DND-41 (cell line): ENCODE data around the gene KRT12.

Experiments used
- EZH2 ChIP-seq: IDR thresholded peaks from 3 replicates; pipeline ENCODE4 v1.6.1; 2012; ENCODE audit warnings: borderline replicate concordance, low read depth, mild to moderate bottlenecking, moderate library complexity, low read length, inconsistent platforms; ENCODE audit not compliant: severe bottlenecking
- TF ChIP-seq, protein P1 (sequence below): IDR thresholded peaks from 2 replicates; pipeline ENCODE4 v1.5.1; 2012; ENCODE audit warnings: borderline replicate concordance, low read length, moderate library complexity, mild to moderate bottlenecking; ENCODE audit not compliant: poor library complexity, severe bottlenecking; ENCODE audit errors: extremely low read depth

GRCh38 chr17:40870136-40870535 lies 3.1 kb upstream of the KRT12 start:
- TF ChIP-seq EZH2, result no peak
- TF ChIP-seq, protein P1, sequence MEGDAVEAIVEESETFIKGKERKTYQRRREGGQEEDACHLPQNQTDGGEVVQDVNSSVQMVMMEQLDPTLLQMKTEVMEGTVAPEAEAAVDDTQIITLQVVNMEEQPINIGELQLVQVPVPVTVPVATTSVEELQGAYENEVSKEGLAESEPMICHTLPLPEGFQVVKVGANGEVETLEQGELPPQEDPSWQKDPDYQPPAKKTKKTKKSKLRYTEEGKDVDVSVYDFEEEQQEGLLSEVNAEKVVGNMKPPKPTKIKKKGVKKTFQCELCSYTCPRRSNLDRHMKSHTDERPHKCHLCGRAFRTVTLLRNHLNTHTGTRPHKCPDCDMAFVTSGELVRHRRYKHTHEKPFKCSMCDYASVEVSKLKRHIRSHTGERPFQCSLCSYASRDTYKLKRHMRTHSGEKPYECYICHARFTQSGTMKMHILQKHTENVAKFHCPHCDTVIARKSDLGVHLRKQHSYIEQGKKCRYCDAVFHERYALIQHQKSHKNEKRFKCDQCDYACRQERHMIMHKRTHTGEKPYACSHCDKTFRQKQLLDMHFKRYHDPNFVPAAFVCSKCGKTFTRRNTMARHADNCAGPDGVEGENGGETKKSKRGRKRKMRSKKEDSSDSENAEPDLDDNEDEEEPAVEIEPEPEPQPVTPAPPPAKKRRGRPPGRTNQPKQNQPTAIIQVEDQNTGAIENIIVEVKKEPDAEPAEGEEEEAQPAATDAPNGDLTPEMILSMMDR, result no peak
